ENCODE data around the gene GLOD5. TPM values are rescaled to one million over a fixed set of nuclear protein-coding genes. Genes with fewer than 3 reads are reported as not detected.

GLOD5 gene
- total and polyA plus RNA-seq, 4 experiments from 2014 or later, result not detected

DNA sequence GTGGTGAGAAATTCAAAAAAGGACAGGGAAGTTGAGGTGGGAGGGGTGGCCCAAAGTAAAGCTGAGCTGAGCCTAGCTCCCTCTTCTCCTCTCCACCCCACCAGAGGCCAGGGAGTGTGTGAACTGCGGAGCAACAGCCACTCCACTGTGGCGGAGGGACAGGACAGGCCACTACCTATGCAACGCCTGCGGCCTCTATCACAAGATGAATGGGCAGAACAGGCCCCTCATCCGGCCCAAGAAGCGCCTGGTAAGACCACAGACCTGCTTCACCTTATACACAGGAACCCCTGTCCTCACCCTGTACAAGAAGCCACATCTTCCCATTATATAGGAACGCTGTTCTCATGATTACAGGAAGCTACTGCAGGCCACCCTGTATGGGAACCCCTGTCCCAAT, 30.7 kb downstream of the GLOD5 start:
- Mint-ChIP-seq H3K9me3 (no peaks in the 10 kb centered on the region), H3K4me3 (no peak overlapping the region)

DNA sequence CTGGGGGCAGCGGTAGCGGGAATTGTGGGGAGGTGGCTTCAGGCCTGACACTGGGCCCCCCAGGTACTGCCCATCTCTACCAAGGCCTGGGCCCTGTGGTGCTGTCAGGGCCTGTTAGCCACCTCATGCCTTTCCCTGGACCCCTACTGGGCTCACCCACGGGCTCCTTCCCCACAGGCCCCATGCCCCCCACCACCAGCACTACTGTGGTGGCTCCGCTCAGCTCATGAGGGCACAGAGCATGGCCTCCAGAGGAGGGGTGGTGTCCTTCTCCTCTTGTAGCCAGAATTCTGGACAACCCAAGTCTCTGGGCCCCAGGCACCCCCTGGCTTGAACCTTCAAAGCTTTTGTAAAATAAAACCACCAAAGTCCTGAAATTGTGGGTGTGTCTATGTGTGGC, 32.4 kb downstream of the GLOD5 start:
- intact Hi-C loops (cut with micrococcal nuclease), result no loop called here
- H3K36me3 ChIP-seq (ENCODE audit: insufficient read depth, low read length), result no peaks in the 10 kb centered on the region
- H3K9me3 Mint-ChIP-seq, result no peaks in the 10 kb centered on the region
- H3K9me3 ChIP-seq (ENCODE audit: control insufficient read depth in 1 of 2, low read length in 2 of 2), result no peaks in the 10 kb centered on the region
- H3K27me3 Mint-ChIP-seq, result no peaks in the 10 kb centered on the region
- no peaks in the 10 kb centered on the region for H3K27me3 ChIP-seq (ENCODE audit: insufficient read depth, low read length)
- no peak overlapping the region for H3K27ac Mint-ChIP-seq
- H3K4me1 Mint-ChIP-seq, result peaks cover 0 to 6% (median 2%) of the 10 kb centered on the region in 4 donors
- H3K4me3 Mint-ChIP-seq, result no peak overlapping the region
- no peak overlapping the region for H3K27ac ChIP-seq (ENCODE audit: low read depth, low read length)
- ChIA-PET CTCF (ENCODE audit: partially characterized antibody) (no interaction called here), POLR2A (ENCODE audit: partially characterized antibody) (no interaction called here)
- no peaks in the 10 kb centered on the region for H3K4me1 ChIP-seq (ENCODE audit: insufficient read depth, low read length)
- no peaks in the 10 kb centered on the region for H3K36me3 Mint-ChIP-seq
- H3K4me3 ChIP-seq (ENCODE audit: low read length in 2 of 2), result no peak overlapping the region
- no peak for DNase-seq

More for the DNA sequence above, 30.7 kb downstream of the GLOD5 start:
- Mint-ChIP-seq H3K27me3 (peaks cover 0 to 1% of the 10 kb centered on the region in 2 donors), H3K4me1 (peaks cover 0 to 9% (median 5%) of the 10 kb centered on the region in 4 donors), H3K27ac (no peak overlapping the region), H3K36me3 (no peaks in the 10 kb centered on the region)
- Histone ChIP-seq H3K27me3 (ENCODE audit: insufficient read depth, low read length) (no peaks in the 10 kb centered on the region), H3K36me3 (ENCODE audit: insufficient read depth, low read length) (no peaks in the 10 kb centered on the region), H3K27ac (ENCODE audit: low read depth, low read length) (no peak overlapping the region), H3K9me3 (ENCODE audit: control insufficient read depth in 1 of 2, low read length in 2 of 2) (no peaks in the 10 kb centered on the region), H3K4me3 (ENCODE audit: low read length in 2 of 2) (no peak overlapping the region), H3K4me1 (ENCODE audit: insufficient read depth, low read length) (no peaks in the 10 kb centered on the region)
- ChIA-PET POLR2A (ENCODE audit: partially characterized antibody) (interaction anchor here (0.7 kb wide), 1 partner anchor 9 kb away, joined by 3 read pairs; no protein-coding TSS in a partner anchor), CTCF (ENCODE audit: partially characterized antibody) (no interaction called here)
- intact Hi-C loops (cut with micrococcal nuclease), result no loop called here
- DNase-seq, result no peak

DNA sequence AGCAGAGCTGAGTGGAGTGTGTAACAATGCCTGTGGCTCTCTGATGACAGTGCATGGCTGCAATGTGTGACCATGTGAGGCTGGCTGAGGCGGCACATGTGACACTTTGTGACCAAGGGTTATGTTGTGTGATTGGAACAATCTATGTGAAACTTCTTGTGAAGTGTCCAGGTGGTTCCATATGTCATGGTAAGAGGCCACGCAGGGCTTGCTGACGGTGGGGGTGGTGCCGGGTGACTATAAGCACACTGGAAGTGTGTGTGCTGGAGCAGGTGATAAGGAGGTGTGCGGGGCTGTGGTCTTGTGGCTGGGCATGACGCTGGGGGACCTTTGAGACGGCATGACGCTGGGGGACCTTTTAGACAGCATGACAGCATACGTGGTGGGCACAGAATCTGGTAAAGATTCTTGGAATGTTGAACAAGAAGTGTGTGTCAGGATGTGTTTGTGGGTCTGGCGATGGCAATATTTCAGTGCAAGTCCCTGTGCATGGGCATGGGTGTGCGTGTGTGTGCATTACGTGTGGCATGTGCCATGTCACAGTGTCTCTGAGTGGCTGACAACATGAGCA, 32.9 kb downstream of the GLOD5 start:
- ChIA-PET POLR2A (ENCODE audit: partially characterized antibody) (no interaction called here), CTCF (ENCODE audit: partially characterized antibody) (no interaction called here)
- intact Hi-C loops (cut with micrococcal nuclease), result no loop called here
- DNase-seq, result no peak
- Mint-ChIP-seq H3K4me3 (no peak overlapping the region), H3K36me3 (no peaks in the 10 kb centered on the region), H3K27me3 (no peaks in the 10 kb centered on the region), H3K9me3 (no peaks in the 10 kb centered on the region), H3K4me1 (peaks cover 0 to 5% (median 2%) of the 10 kb centered on the region in 4 donors), H3K27ac (no peak overlapping the region)
- Histone ChIP-seq H3K27ac (ENCODE audit: low read depth, low read length) (no peak overlapping the region), H3K4me3 (ENCODE audit: low read length in 2 of 2) (no peak overlapping the region), H3K27me3 (ENCODE audit: insufficient read depth, low read length) (no peaks in the 10 kb centered on the region), H3K9me3 (ENCODE audit: control insufficient read depth in 1 of 2, low read length in 2 of 2) (no peaks in the 10 kb centered on the region), H3K4me1 (ENCODE audit: insufficient read depth, low read length) (no peaks in the 10 kb centered on the region), H3K36me3 (ENCODE audit: insufficient read depth, low read length) (no peaks in the 10 kb centered on the region)

- ChIA-PET CTCF (ENCODE audit: partially characterized antibody) (no interaction called here), POLR2A (ENCODE audit: partially characterized antibody) (no interaction called here)
- Mint-ChIP-seq H3K27me3 (no peaks in the 10 kb centered on the region), H3K4me3 (no peak overlapping the region), H3K4me1 (no peaks in the 10 kb centered on the region), H3K36me3 (no peaks in the 10 kb centered on the region), H3K9me3 (no peaks in the 10 kb centered on the region), H3K27ac (no peak overlapping the region)
- Histone ChIP-seq H3K27me3 (ENCODE audit: insufficient read depth, low read length) (no peaks in the 10 kb centered on the region), H3K36me3 (ENCODE audit: insufficient read depth, low read length) (no peaks in the 10 kb centered on the region), H3K4me3 (ENCODE audit: low read length in 2 of 2) (no peak overlapping the region), H3K9me3 (ENCODE audit: control insufficient read depth in 1 of 2, low read length in 2 of 2) (no peaks in the 10 kb centered on the region), H3K27ac (ENCODE audit: low read depth, low read length) (no peak overlapping the region), H3K4me1 (ENCODE audit: insufficient read depth, low read length) (no peaks in the 10 kb centered on the region)
- DNase-seq, result no peak
- intact Hi-C loops (cut with micrococcal nuclease), result no loop called here
These were observed 33.5 kb downstream of the GLOD5 start for GRCh38 chrX:48794911-48795515.

GRCh38 chrX:48798318-48798717, 36.8 kb downstream of the GLOD5 start:
- H3K9me3 ChIP-seq (ENCODE audit: control insufficient read depth in 1 of 2, low read length in 2 of 2), result no peaks in the 10 kb centered on the region
- ChIA-PET CTCF (ENCODE audit: partially characterized antibody) (interaction anchor here (1.2 kb wide), 1 partner anchor 150 kb away, joined by 5 read pairs; no protein-coding TSS in a partner anchor), POLR2A (ENCODE audit: partially characterized antibody) (interaction anchor here (1.0 kb wide), 1 partner anchor 99 kb away, joined by 3 read pairs; the partner anchor contains the start of genes PQBP1 and TIMM17B)
- peaks cover 0 to 8% of the 10 kb centered on the region in 2 donors for H3K36me3 Mint-ChIP-seq
- no peaks in the 10 kb centered on the region for H3K27me3 ChIP-seq (ENCODE audit: insufficient read depth, low read length)
- H3K9me3 Mint-ChIP-seq, result peaks cover 0 to 4% (median 0%) of the 10 kb centered on the region in 8 donors
- intact Hi-C loops (cut with micrococcal nuclease), result no loop called here
- no peak overlapping the region for H3K27ac Mint-ChIP-seq
- peaks cover 16% of the 10 kb centered on the region for H3K4me1 ChIP-seq (ENCODE audit: insufficient read depth, low read length)
- no peak overlapping the region for H3K4me3 Mint-ChIP-seq
- H3K27ac ChIP-seq (ENCODE audit: low read depth, low read length), result no peak overlapping the region
- peaks cover 3 to 25% (median 16%) of the 10 kb centered on the region in 4 donors for H3K4me1 Mint-ChIP-seq
- no peak for DNase-seq
- H3K36me3 ChIP-seq (ENCODE audit: insufficient read depth, low read length), result no peaks in the 10 kb centered on the region
- H3K4me3 ChIP-seq (ENCODE audit: low read length in 2 of 2), result no peak overlapping the region
- H3K27me3 Mint-ChIP-seq, result no peaks in the 10 kb centered on the region

DNA sequence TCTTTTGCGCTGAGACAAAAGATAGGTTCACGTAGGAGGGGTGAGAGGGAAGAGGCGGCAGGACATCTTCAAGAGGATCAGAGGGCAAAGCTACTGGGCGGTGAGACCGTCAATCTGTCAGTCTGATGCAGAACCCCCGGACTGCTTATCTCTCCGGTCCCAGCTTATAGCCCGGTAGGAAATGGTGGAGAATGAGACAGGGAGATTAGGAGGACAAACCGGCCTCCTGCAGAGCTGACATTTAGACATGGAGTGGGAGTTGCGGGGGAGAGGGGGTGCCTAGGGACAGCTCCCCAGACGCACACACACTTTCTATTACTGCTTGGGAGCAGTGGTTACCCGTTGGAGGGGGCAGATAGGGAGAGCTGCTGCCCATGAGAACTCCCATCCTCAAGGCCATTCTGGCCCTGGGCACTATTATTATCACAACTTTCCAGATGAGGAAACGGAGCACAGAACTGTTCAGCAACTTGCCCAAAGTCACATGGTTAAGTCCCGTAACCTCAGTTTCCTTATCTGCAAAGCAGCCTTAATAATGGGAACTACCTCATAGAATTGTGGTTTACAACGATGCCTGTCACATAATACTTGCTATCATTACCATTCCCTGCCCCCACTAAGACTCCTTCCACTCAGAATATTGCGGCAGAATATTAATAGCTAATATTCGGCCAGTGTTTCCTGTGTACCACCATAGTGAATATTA, 39.2 kb downstream of the GLOD5 start:
- no peaks in the 10 kb centered on the region for H3K27me3 ChIP-seq (ENCODE audit: insufficient read depth, low read length)
- peaks cover 3 to 25% (median 16%) of the 10 kb centered on the region in 4 donors for H3K4me1 Mint-ChIP-seq
- ChIA-PET CTCF (ENCODE audit: partially characterized antibody) (interaction anchor here (1.0 to 1.9 kb wide), 2 partner anchors 91 to 153 kb away, joined by 4 to 11 read pairs; no protein-coding TSS in a partner anchor), POLR2A (ENCODE audit: partially characterized antibody) (interaction anchor here (0.6 to 3.1 kb wide), 23 partner anchors 8 to 366 kb away, joined by 3 to 39 read pairs (median 6); partner anchors contain the start of genes PQBP1, RBM3, SLC35A2 and SUV39H1)
- peaks cover 8 to 15% of the 10 kb centered on the region in 2 donors for H3K36me3 Mint-ChIP-seq
- H3K36me3 ChIP-seq (ENCODE audit: insufficient read depth, low read length), result peaks cover 7% of the 10 kb centered on the region
- peak overlapping the region; percentile 87 for H3K27ac ChIP-seq (ENCODE audit: low read depth, low read length)
- peaks cover 16% of the 10 kb centered on the region for H3K4me1 ChIP-seq (ENCODE audit: insufficient read depth, low read length)
- peak overlapping the region; percentile 65 to 77 for H3K4me3 ChIP-seq (ENCODE audit: low read length in 2 of 2)
- no peaks in the 10 kb centered on the region for H3K27me3 Mint-ChIP-seq
- peak in 1 of 5 donors; percentile 4 for DNase-seq
- intact Hi-C loops (cut with micrococcal nuclease), result loop anchor here (1.0 to 5.0 kb wide), 10 partner anchors 64 to 467 kb away; partner anchors contain the start of genes GRIPAP1, PPP1R3F, PQBP1 and RBM3
- peak overlapping the region; percentile 94 to 98 (median 96) for H3K4me3 Mint-ChIP-seq
- peaks cover 0 to 4% (median 0%) of the 10 kb centered on the region in 8 donors for H3K9me3 Mint-ChIP-seq
- H3K9me3 ChIP-seq (ENCODE audit: control insufficient read depth in 1 of 2, low read length in 2 of 2), result no peaks in the 10 kb centered on the region
- peak overlapping the region; percentile 90 to 99 (median 99) for H3K27ac Mint-ChIP-seq

Measured in CD4-positive, alpha-beta memory T cell (primary cell).